Stomach (tissue), 4 donors: Measurements from ENCODE around the gene WFDC10B.

Experiments
- EP300 ChIP-seq: sonication (generic); formaldehyde crosslinking; IDR thresholded peaks from one replicate; pipeline ENCODE4 v1.6.1; 2017; ENCODE audit warnings: antibody characterized with exemption
- POLR2A ChIP-seq, 4 donors: fragments of 450-650 bp; IDR thresholded peaks; one replicate each; pipeline ENCODE4 v1.6.1; 2016; ENCODE audit warnings: antibody characterized with exemption in 4 of 4, control low read depth in 2 of 4, mild to moderate bottlenecking in 1 of 4, moderate library complexity in 1 of 4
- TF ChIP-seq, protein P1 (sequence below), 7 experiments: fragments of 450-650 bp in 4 of 7; fragments of 200-600 bp in 3 of 7; sonication (generic) in 3 of 7; IDR thresholded peaks; one replicate each; pipeline ENCODE4 v1.5.1; 2016 to 2019; ENCODE audit warnings: antibody characterized with exemption in 7 of 7, control low read depth in 2 of 7, mild to moderate bottlenecking in 1 of 7

DNA sequence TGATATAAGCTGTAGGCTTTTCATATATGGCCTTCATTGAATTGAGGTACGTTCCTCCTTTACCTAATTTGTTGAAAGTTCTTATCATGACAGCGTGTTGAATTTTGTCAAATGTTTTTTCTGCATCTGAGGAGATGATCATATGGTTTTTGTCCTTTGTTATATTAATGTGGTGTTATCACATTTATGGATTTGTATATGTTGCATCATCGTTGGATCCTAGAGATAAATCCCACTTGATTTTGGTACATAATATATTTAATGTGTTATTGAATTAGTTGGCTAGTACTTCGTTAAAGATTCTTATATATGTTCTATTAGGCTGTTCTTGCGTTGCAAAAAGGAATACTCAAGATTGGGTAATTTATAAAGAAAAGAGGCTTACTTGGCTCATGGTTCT, 65.1 kb downstream of the WFDC10B start:
- no peak for TF ChIP-seq POLR2A (IDR thresholded peaks at IDR 0.05)
- TF ChIP-seq, protein P1, sequence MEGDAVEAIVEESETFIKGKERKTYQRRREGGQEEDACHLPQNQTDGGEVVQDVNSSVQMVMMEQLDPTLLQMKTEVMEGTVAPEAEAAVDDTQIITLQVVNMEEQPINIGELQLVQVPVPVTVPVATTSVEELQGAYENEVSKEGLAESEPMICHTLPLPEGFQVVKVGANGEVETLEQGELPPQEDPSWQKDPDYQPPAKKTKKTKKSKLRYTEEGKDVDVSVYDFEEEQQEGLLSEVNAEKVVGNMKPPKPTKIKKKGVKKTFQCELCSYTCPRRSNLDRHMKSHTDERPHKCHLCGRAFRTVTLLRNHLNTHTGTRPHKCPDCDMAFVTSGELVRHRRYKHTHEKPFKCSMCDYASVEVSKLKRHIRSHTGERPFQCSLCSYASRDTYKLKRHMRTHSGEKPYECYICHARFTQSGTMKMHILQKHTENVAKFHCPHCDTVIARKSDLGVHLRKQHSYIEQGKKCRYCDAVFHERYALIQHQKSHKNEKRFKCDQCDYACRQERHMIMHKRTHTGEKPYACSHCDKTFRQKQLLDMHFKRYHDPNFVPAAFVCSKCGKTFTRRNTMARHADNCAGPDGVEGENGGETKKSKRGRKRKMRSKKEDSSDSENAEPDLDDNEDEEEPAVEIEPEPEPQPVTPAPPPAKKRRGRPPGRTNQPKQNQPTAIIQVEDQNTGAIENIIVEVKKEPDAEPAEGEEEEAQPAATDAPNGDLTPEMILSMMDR (IDR thresholded peaks at IDR 0.05), result no peak
- TF ChIP-seq EP300, result no peak
